Activated CD8-positive, alpha-beta memory T cell treated with anti-CD3 and anti-CD28 coated beads, Interleukin-2, amount 10 ng/mL, durations not matched to agents 7 days and 5 days (primary cell): Measurements from ENCODE around the gene INSYN1. TPM values are rescaled to one million over a fixed set of nuclear protein-coding genes. Genes with fewer than 3 reads are reported as not detected.

Experiments used
- ATAC-seq: fragments of 150-1000 bp; cut with Tn5 transposase; one replicate; pipeline ENCODE4 v1.10.0; 2021; ENCODE audit warnings: moderate library complexity
- CTCF ChIA-PET: fragments of 350-600 bp; sonication (Branson Sonifier 250); formaldehyde crosslinking; loops from one replicate; lab custom pipeline; 2021; ENCODE audit warnings: antibody characterized with exemption; lab: Charles Lee
- DNase-seq: peaks from one replicate; pipeline ENCODE4 v3.0.0-alpha.2; 2020
- H3K27ac Mint-ChIP-seq: one replicate; pipeline ENCODE4 v1.8.0; 2021; ENCODE audit warnings: mild to moderate bottlenecking, mixed read lengths
- H3K27me3 Mint-ChIP-seq: one replicate; pipeline ENCODE4 v1.8.0; 2021; ENCODE audit warnings: mixed read lengths
- H3K36me3 Mint-ChIP-seq: one replicate; pipeline ENCODE4 v1.8.0; 2021; ENCODE audit warnings: mild to moderate bottlenecking, mixed read lengths
- H3K4me1 Mint-ChIP-seq: one replicate; pipeline ENCODE4 v1.8.0; 2021; ENCODE audit warnings: mixed read lengths
- H3K4me3 Mint-ChIP-seq: one replicate; pipeline ENCODE4 v1.8.0; 2021; ENCODE audit warnings: mild to moderate bottlenecking, moderate library complexity, mixed read lengths
- H3K9me3 Mint-ChIP-seq: one replicate; pipeline ENCODE4 v1.8.0; 2022; ENCODE audit warnings: low read depth, mixed read lengths
- total RNA-seq, 2 experiments: library from RNA; stranded (reverse); gene quantifications; one replicate each; pipeline ENCODE4 v1.2.3, GENCODE V29; 2021

The INSYN1 gene
- total RNA-seq, 2 experiments from 2014 or later = not detected

DNA sequence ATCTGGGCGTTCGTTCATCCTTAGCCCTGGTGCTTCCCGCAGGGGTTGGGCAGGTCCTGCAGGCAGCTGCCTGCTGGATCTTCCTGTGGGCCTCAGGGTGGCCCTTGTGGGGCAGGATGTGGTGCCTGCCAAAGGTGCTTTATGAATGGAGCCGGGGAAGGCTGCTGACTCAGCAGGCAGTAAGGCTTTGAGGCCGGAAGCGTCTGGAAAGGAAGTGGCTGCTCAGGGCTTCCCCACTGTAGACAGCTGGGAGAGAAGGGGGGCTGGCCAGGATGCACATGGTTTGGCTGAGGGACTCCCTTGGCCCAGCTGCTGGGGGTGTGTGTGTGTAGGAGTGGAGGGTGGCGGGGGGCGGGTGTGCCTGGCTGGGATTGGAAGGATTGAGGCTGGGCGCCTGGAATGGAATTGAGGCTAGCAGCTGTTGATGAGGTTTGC, 56.1 kb downstream of the INSYN1 start:
- CTCF ChIA-PET = interaction anchor here (0.7 to 12.0 kb wide), 12 partner anchors 8 to 456 kb away, joined by 3 to 233 read pairs (median 4); partner anchors contain the start of gene NPTN
- H3K27ac Mint-ChIP-seq = peak overlapping the region; percentile 38
- H3K4me1 Mint-ChIP-seq = peaks cover 48% of the 10 kb centered on the region
- H3K36me3 Mint-ChIP-seq = no peaks in the 10 kb centered on the region
- H3K27me3 Mint-ChIP-seq = peaks cover 72% of the 10 kb centered on the region
- DNase-seq = peak; percentile 96
- peak overlapping the region; percentile 14 for H3K4me3 Mint-ChIP-seq
- H3K9me3 Mint-ChIP-seq = no peaks in the 10 kb centered on the region
- ATAC-seq = peak; percentile 90

DNA sequence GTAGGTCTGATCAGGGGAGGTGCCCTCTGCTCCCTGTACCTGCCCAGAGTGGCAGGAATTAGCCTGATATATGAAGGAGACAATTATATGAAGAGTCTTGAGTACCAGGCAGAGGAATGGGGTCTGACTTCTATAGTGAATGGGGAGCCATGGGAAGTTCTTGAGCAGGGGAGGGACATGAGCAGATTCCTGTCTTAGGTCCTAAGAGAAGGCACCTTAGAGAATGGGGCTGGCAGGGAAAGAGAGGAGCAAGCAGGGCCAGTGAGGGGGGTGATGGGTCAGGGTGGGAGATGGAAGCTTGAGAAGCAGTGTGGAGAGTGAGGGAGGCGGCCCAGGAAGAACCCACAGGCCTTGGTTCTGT, 56.5 kb downstream of the INSYN1 start:
- Mint-ChIP-seq H3K36me3 (no peaks in the 10 kb centered on the region), H3K4me3 (no peak overlapping the region), H3K4me1 (peaks cover 48% of the 10 kb centered on the region), H3K9me3 (no peaks in the 10 kb centered on the region), H3K27me3 (peaks cover 69% of the 10 kb centered on the region), H3K27ac (peak overlapping the region; percentile 38)
- no peak for ATAC-seq
- CTCF ChIA-PET = interaction anchor here (0.7 to 12.0 kb wide), 10 partner anchors 8 to 455 kb away, joined by 3 to 233 read pairs (median 4); partner anchors contain the start of gene NPTN
- DNase-seq = no peak

DNA sequence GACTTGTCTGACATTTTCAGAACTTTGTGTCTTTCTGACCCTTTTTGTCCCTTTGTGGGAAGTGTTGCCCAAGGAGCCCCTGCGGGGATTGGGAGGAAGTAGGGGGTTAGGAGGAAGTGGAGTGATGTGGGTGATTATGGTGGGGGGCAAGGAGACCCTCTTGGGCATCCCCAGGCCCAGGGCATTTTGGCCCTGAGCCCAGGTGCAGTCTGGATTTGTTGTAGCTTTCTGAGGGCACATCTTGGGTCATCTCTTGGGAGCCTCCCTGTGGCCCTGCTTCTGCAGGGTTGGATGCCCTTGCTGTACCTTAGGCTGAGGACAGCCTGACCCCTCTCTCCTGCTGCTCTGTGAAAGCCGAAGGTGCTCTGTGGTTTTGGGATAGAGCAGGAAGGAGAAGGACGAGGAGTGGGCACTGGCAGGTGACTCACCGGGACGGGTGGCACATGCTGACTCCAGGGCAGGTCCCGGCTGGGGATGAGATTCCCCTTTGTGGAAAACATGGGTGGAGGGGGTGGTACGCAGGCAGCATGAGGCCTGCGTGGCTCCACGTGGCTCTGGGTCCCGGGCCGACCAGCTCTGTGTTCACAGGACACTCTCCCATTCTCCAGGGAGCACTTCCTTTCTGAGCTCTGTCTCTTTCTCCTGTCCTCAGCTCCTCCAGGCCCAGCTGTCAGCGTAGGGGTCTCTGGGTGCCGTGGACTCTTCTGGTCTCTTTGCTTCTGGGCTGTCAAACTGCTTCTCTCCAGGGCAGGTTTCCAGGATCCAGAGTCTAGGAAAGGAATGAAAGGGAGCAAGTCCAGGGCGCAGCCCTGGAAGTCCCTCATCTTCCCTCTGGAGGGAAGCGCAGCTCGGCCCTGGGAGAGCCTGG, 57.1 kb downstream of the INSYN1 start:
- no peak overlapping the region for H3K4me3 Mint-ChIP-seq
- CTCF ChIA-PET = interaction anchor here (0.8 to 12.0 kb wide), 8 partner anchors 9 to 455 kb away, joined by 3 to 233 read pairs (median 4); partner anchors contain the start of gene NPTN
- peaks cover 48% of the 10 kb centered on the region for H3K4me1 Mint-ChIP-seq
- DNase-seq (no peak), ATAC-seq (no peak)
- no peaks in the 10 kb centered on the region for H3K36me3 Mint-ChIP-seq
- H3K27me3 Mint-ChIP-seq = peaks cover 69% of the 10 kb centered on the region
- H3K9me3 Mint-ChIP-seq = no peaks in the 10 kb centered on the region
- no peak overlapping the region for H3K27ac Mint-ChIP-seq

DNA sequence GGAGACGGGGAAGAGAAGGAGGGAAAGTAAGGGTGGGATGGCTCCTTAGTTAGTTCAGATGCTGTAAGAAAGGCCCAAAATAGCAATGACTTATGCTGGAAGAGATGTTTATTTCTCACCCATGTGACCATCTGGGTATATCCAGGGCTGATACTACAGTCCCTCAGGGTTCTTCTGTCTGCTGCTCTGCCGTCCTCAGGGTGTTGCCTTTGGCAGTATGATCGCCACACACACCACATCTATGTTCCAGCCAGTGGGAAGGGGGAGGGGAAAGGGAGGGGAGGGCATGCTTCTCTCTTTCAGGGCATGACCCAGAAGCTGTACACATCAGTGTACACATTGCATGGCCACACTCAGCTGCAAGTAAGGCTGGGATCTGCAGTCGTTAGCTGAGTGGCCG, 58.7 kb downstream of the INSYN1 start:
- Mint-ChIP-seq H3K27me3 (peaks cover 64% of the 10 kb centered on the region), H3K36me3 (no peaks in the 10 kb centered on the region), H3K4me3 (no peak overlapping the region), H3K4me1 (peaks cover 44% of the 10 kb centered on the region), H3K9me3 (no peaks in the 10 kb centered on the region), H3K27ac (no peak overlapping the region)
- DNase-seq (no peak), ATAC-seq (no peak)
- CTCF ChIA-PET = interaction anchor here (0.7 to 12.0 kb wide), 6 partner anchors 9 to 450 kb away, joined by 4 to 233 read pairs (median 6); partner anchors contain the start of gene NPTN

DNA sequence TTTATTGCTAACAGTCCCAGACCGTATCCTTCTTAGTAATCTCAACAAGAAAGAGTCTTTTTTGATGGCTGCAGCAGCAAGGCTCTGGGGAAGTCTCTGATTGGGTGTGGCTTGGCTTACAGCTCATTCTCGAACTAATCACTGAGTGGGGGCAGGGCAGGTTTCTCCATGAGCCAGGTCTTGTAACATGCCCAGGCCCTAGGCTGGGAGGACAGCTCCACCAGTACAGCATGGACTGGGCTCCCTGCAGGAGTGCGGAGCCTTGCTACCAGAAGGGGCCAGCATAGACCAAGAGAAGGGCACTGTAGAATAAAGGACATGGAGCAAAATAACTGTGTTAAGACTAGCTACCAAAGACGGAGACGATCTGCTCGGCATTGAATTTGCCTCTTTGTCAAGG, 61.8 kb downstream of the INSYN1 start:
- Mint-ChIP-seq H3K36me3 (no peaks in the 10 kb centered on the region), H3K4me3 (no peak overlapping the region), H3K9me3 (no peaks in the 10 kb centered on the region), H3K4me1 (peaks cover 23% of the 10 kb centered on the region), H3K27ac (no peak overlapping the region), H3K27me3 (peaks cover 69% of the 10 kb centered on the region)
- no peak for DNase-seq
- no peak for ATAC-seq
- CTCF ChIA-PET = interaction anchor here (1.5 to 12.0 kb wide), 4 partner anchors 9 to 56 kb away, joined by 5 to 233 read pairs (median 12); partner anchors contain the start of gene NPTN

DNA sequence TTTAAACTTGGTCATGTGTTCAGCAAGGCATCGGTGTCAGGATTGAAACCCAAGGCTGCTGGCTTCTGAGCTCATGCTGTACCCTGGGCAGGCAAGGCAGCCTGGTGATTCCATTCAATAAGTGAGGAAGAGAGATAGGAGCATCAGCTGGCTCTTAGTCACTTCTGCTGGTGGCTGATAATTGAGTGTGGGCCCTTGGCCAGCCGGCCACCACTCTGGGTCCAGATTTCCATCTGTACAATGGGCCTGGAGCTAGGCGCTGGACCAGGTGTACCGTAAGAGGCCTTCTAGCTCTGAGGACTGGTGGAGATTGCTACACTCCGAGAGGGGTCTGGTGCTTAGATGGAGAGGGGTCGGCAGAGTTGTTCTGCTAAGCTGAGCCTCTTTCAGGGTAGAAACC, 64.7 kb downstream of the INSYN1 start:
- Mint-ChIP-seq H3K27ac (no peak overlapping the region), H3K9me3 (no peaks in the 10 kb centered on the region), H3K27me3 (peaks cover 62% of the 10 kb centered on the region), H3K4me1 (peaks cover 5% of the 10 kb centered on the region), H3K4me3 (no peak overlapping the region), H3K36me3 (no peaks in the 10 kb centered on the region)
- no peak for ATAC-seq
- DNase-seq = no peak
- CTCF ChIA-PET = interaction anchor here (3.3 kb wide), 1 partner anchor 11 kb away, joined by 15 read pairs; no protein-coding TSS in a partner anchor

DNA sequence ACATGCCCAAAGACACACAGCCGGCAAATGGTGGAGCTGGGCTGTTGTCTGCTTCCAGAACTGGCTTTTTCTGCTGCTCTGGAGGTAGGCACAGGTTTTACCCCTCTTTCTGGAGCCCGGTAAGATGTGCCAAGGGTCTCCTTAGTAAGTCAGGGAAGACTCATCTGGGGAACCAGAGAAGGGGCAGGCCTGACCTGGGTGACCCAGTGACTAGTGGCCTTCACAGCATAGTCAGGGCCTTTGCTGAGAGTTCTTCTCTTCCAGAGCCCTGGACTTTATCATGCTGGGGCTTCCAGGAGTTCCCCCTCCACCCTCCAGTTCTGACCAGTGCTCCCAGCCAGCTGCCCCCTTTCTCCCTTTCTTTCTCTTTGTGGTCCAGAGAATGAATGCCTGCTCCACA, 65.8 kb downstream of the INSYN1 start:
- H3K36me3 Mint-ChIP-seq = no peaks in the 10 kb centered on the region
- no peaks in the 10 kb centered on the region for H3K9me3 Mint-ChIP-seq
- DNase-seq (no peak), ATAC-seq (no peak)
- CTCF ChIA-PET = interaction anchor here (2.1 to 3.3 kb wide), 3 partner anchors 10 to 127 kb away, joined by 6 to 18 read pairs (median 15); no protein-coding TSS in a partner anchor
- H3K27ac Mint-ChIP-seq = no peak overlapping the region
- H3K27me3 Mint-ChIP-seq = peaks cover 63% of the 10 kb centered on the region
- peaks cover 4% of the 10 kb centered on the region for H3K4me1 Mint-ChIP-seq
- H3K4me3 Mint-ChIP-seq = no peak overlapping the region

DNA sequence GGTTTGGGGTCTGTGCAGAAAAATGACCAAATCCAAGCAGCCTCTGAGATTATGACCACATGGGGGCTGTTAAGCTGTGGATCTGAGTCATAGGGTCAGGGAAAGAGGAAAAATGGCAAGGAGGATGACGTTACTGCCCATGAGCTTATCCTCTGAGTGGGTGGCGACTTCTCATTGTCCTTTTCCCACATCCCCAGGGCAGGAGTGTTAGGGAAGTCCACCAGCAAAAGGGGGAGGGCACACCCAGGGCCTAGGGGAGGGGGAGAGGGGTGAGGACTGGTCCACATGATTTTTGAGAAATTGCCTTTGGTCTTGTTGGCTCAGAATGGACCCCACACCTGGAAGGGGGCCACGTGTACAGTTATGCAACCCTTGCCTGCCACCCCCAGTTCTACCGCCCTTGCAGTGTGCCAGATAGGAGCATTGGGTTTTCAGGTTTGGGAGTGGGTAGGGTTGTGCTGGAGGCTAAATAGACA, 66.3 kb downstream of the INSYN1 start:
- H3K36me3 Mint-ChIP-seq = no peaks in the 10 kb centered on the region
- H3K9me3 Mint-ChIP-seq = no peaks in the 10 kb centered on the region
- DNase-seq = no peak
- CTCF ChIA-PET = interaction anchor here (1.2 to 7.9 kb wide), 5 partner anchors 9 to 127 kb away, joined by 4 to 52 read pairs (median 15); no protein-coding TSS in a partner anchor
- H3K27ac Mint-ChIP-seq = no peak overlapping the region
- peaks cover 68% of the 10 kb centered on the region for H3K27me3 Mint-ChIP-seq
- ATAC-seq = no peak
- H3K4me3 Mint-ChIP-seq = no peak overlapping the region
- peaks cover 4% of the 10 kb centered on the region for H3K4me1 Mint-ChIP-seq

DNA sequence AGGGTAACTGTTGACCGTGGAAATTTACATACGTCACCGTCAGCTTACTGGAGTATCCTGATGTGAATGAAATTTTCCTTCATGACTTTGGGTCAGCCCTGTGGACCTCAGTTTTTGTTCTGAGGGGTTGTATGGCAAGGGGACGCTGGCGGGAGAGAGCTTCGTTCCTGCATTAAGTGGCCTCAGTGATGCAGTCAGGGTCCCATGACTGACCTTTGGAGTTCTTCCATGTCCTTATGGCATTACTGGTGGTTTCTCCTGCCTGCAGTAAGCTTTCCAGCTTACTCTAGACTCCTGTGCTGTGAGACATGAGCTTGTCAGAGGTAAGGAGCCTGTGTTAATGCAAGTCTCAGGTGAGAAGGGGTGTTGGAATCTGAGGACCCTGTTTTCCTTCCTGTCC, 67.2 kb downstream of the INSYN1 start:
- peaks cover 8% of the 10 kb centered on the region for H3K4me1 Mint-ChIP-seq
- peaks cover 77% of the 10 kb centered on the region for H3K27me3 Mint-ChIP-seq
- no peak for ATAC-seq
- DNase-seq = no peak
- H3K9me3 Mint-ChIP-seq = no peaks in the 10 kb centered on the region
- H3K36me3 Mint-ChIP-seq = no peaks in the 10 kb centered on the region
- CTCF ChIA-PET = interaction anchor here (1.2 to 7.9 kb wide), 6 partner anchors 8 to 126 kb away, joined by 4 to 52 read pairs (median 10); no protein-coding TSS in a partner anchor
- no peak overlapping the region for H3K4me3 Mint-ChIP-seq
- no peak overlapping the region for H3K27ac Mint-ChIP-seq

Other genes starting within 250 kb of the INSYN1 start
- 10 to 100 TPM; 45.5 to 54.0 TPM for gene NPTN, start 120.0 kb downstream of the INSYN1 start, total RNA-seq
- 1 to 10 TPM in 1 of 2 experiments, not detected in 1; 3.7 TPM for gene CD276, start 69.0 kb downstream of the INSYN1 start, total RNA-seq
- gene TBC1D21, start 120.2 kb upstream of the INSYN1 start, total RNA-seq = not detected
- 1 to 10 TPM; 1.8 to 8.6 TPM for gene LOXL1, start 173.1 kb upstream of the INSYN1 start, total RNA-seq
- gene STOML1, start 238.9 kb upstream of the INSYN1 start, total RNA-seq = 1 to 10 TPM; 7.9 to 8.6 TPM
- gene PML, start 241.4 kb upstream of the INSYN1 start, total RNA-seq = 100 to 1,000 TPM; 104 to 152 TPM